ENCODE data around the gene PON2. TPM values are rescaled to one million over a fixed set of nuclear protein-coding genes. Genes with fewer than 3 reads are reported as not detected.

Gene PON2
- polyA plus RNA-seq: 23.1 and 28.1 TPM in 2 replicates
- polyA minus RNA-seq: 16.9 and 22.2 TPM in 2 replicates

DNA sequence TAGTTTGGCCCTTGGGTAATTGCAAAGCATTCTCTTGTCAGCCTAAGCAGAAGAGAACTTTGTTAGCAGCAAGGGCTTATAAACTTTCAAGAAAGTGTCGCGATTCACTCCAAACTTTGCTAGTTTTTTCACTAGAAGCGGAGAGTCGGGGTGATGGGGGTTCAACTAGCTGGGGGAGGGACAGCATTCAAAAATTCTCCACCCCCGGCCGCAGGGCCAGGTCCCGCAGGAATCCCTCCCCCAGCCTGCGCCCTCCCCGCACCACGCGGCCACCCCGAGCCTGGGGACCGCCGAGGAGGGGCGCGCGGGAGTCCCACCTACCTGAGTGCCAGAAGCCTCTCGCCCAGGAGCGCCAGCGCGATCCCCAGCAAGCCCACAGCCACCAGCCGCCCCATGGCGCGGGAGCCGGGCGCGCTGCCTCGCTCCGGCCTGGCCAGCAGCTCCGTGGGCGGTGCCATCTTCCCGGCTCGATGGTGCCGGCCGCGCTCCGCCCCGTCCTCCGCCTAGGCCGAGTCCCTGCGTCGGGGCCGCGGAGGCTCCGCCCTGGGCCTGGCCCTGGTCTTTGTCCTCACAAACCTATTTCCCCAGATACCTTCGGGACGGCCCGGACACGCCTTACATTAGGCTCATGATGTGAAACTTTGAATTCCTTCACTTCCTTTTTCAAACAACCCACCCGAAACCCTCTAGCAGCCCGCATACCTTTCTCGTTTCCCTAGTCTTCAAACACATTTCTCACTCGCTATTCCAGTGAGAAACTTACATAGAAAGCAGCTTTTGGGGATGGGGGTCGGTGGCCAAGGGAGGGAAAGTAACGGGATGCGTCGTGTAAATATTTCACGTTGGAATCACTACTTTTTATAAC, at the start of gene PON2:
Gene PON2 (minus strand): TSS at position 472 of the 865 bp plus-strand sequence. CDS start 77 bp downstream, at position 395.
- H3F3A ChIP-seq (ENCODE audit: insufficient read depth, low read length, poor library complexity, severe bottlenecking): no peaks in the 10 kb centered on the region
- no peaks in the 10 kb centered on the region for H4K20me1 ChIP-seq (ENCODE audit: insufficient read depth)
- peak within 1 kb of the TSS; percentile 10 for H2AFZ ChIP-seq (ENCODE audit: low read depth, low read length)
- H3K9me2 ChIP-seq (ENCODE audit: insufficient read depth, low read length): no peaks in the 10 kb centered on the region
- TF ChIP-seq, protein P1, sequence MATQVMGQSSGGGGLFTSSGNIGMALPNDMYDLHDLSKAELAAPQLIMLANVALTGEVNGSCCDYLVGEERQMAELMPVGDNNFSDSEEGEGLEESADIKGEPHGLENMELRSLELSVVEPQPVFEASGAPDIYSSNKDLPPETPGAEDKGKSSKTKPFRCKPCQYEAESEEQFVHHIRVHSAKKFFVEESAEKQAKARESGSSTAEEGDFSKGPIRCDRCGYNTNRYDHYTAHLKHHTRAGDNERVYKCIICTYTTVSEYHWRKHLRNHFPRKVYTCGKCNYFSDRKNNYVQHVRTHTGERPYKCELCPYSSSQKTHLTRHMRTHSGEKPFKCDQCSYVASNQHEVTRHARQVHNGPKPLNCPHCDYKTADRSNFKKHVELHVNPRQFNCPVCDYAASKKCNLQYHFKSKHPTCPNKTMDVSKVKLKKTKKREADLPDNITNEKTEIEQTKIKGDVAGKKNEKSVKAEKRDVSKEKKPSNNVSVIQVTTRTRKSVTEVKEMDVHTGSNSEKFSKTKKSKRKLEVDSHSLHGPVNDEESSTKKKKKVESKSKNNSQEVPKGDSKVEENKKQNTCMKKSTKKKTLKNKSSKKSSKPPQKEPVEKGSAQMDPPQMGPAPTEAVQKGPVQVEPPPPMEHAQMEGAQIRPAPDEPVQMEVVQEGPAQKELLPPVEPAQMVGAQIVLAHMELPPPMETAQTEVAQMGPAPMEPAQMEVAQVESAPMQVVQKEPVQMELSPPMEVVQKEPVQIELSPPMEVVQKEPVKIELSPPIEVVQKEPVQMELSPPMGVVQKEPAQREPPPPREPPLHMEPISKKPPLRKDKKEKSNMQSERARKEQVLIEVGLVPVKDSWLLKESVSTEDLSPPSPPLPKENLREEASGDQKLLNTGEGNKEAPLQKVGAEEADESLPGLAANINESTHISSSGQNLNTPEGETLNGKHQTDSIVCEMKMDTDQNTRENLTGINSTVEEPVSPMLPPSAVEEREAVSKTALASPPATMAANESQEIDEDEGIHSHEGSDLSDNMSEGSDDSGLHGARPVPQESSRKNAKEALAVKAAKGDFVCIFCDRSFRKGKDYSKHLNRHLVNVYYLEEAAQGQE (IDR thresholded peaks at IDR 0.05; ENCODE audit: borderline replicate concordance): no peak
- no peak for TF ChIP-seq MXI1 (conservative IDR thresholded peaks at IDR 0.05; ENCODE audit: poor library complexity, severe bottlenecking)
- TF ChIP-seq TAF1 (IDR thresholded peaks at IDR 0.05; ENCODE audit: low read depth): peak; percentile 46
- no peak for TF ChIP-seq POLR2AphosphoS5 (IDR thresholded peaks at IDR 0.05)
- no peak for TF ChIP-seq EZH2 (IDR thresholded peaks at IDR 0.05; ENCODE audit: borderline replicate concordance, insufficient read depth, low read length, poor library complexity, severe bottlenecking)
- TF ChIP-seq SMC3 (conservative IDR thresholded peaks at IDR 0.05; ENCODE audit: poor library complexity): no peak
- no peak for TF ChIP-seq CTCF (IDR thresholded peaks at IDR 0.05; ENCODE audit: poor library complexity, severe bottlenecking)
- H3K9me3 ChIP-seq (ENCODE audit: low read length): no peaks in the 10 kb centered on the region
- no peaks in the 10 kb centered on the region for H3K36me3 ChIP-seq (ENCODE audit: insufficient read depth, low read length)
- H3K9ac ChIP-seq (ENCODE audit: low read length): peak within 1 kb of the TSS; percentile 47
- H3K4me2 ChIP-seq (ENCODE audit: low read length): no peak within 1 kb of the TSS
- H3K4me3 ChIP-seq (ENCODE audit: low read length): peak within 1 kb of the TSS; percentile 65
- H3K79me2 ChIP-seq (replicated peaks; ENCODE audit: insufficient read depth, low read length): peaks cover 2% of the 10 kb centered on the region
- no peak within 1 kb of the TSS for H3K27ac ChIP-seq (ENCODE audit: low read length)
- H3K27me3 ChIP-seq (ENCODE audit: insufficient read depth, low read depth, low read length): no peaks in the 10 kb centered on the region

- no peak overlapping the region for H3K4me2 ChIP-seq (ENCODE audit: low read length)
- H3F3A ChIP-seq (ENCODE audit: insufficient read depth, low read length, poor library complexity, severe bottlenecking): peaks cover 6% of the 10 kb centered on the region
- no peaks in the 10 kb centered on the region for H3K27me3 ChIP-seq (ENCODE audit: insufficient read depth, low read depth, low read length)
- no peak overlapping the region for H3K27ac ChIP-seq (ENCODE audit: low read length)
- no peaks in the 10 kb centered on the region for H3K9me2 ChIP-seq (ENCODE audit: insufficient read depth, low read length)
- H2AFZ ChIP-seq (ENCODE audit: low read depth, low read length): no peak overlapping the region
- TF ChIP-seq SMC3 (conservative IDR thresholded peaks at IDR 0.05; ENCODE audit: poor library complexity): no peak
- no peak for TF ChIP-seq RAD21 (conservative IDR thresholded peaks at IDR 0.05)
- TF ChIP-seq POLR2AphosphoS5 (IDR thresholded peaks at IDR 0.05): no peak
- no peak for TF ChIP-seq MXI1 (conservative IDR thresholded peaks at IDR 0.05; ENCODE audit: poor library complexity, severe bottlenecking)
- TF ChIP-seq, protein P1 (IDR thresholded peaks at IDR 0.05; ENCODE audit: borderline replicate concordance): no peak
- TF ChIP-seq TAF1 (IDR thresholded peaks at IDR 0.05; ENCODE audit: low read depth): no peak
- no peak for TF ChIP-seq EP300 (conservative IDR thresholded peaks at IDR 0.05; ENCODE audit: poor library complexity, severe bottlenecking)
- TF ChIP-seq CTCF (IDR thresholded peaks at IDR 0.05; ENCODE audit: poor library complexity, severe bottlenecking): no peak
- no peak for TF ChIP-seq EZH2 (IDR thresholded peaks at IDR 0.05; ENCODE audit: borderline replicate concordance, insufficient read depth, low read length, poor library complexity, severe bottlenecking)
- no peaks in the 10 kb centered on the region for H3K36me3 ChIP-seq (ENCODE audit: insufficient read depth, low read length)
- no peaks in the 10 kb centered on the region for H3K9me3 ChIP-seq (ENCODE audit: low read length)
- H3K79me2 ChIP-seq (replicated peaks; ENCODE audit: insufficient read depth, low read length): no peaks in the 10 kb centered on the region
- H3K9ac ChIP-seq (ENCODE audit: low read length): no peak overlapping the region
- no peak overlapping the region for H3K4me3 ChIP-seq (ENCODE audit: low read length)
- no peaks in the 10 kb centered on the region for H4K20me1 ChIP-seq (ENCODE audit: insufficient read depth)
These were observed 47.6 kb upstream of the PON2 start for GRCh38 chr7:95482424-95482823.
